ENCODE measurements around the gene ZFP36L1.

Gene ZFP36L1

DNA sequence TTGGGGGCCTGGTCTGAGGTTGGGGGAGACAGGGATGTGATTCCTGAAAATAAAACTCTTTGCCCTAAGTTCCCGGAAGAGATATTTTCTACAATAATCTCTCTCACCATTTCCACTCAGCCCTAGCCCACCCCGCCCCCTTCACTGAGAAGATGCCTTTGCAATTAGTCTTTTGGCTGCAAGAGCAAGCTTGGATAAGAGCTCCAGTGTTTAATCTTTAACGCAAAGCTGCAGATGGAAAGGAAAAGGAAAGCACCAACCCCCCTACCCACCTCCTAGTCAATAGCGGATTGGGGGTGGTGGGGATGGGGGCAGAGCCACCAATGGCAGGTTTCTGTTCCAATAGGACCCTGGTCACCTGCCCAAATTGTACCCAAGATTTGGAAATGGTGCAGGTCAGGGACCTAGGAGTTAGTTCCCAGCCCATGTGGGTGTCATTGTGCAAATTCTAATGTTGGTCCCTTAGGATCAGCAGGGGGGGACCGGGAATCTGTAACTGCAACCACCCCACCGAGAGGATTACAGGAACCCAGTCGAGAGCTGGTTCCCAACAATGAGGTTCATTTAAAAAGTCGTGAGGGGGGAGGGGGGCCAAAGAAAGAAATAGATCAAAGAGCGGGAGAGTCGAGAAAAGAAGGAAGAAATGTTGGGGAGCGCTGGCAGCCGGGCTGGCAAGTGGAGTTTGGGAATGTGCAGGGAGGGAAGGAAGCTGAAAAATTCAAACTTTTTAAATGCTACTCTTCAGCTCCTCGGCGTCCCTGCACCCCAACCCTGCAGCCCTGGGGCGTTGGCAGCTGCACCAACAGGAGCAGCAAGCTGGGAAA, 1.6 kb downstream of the ZFP36L1 start:
- peak overlapping the region; percentile 82 for H3K4me3 ChIP-seq (ENCODE audit: severe bottlenecking)
- H3K4me1 ChIP-seq (ENCODE audit: insufficient read depth, poor library complexity, severe bottlenecking), result peaks cover 13% of the 10 kb centered on the region
- no peak for ATAC-seq (ENCODE audit: low read depth)
- H3K27me3 ChIP-seq (ENCODE audit: insufficient read depth, poor library complexity, severe bottlenecking), result no peaks in the 10 kb centered on the region
- H3K36me3 ChIP-seq (ENCODE audit: low read depth), result peaks cover 59% of the 10 kb centered on the region
- TF ChIP-seq, protein P1, sequence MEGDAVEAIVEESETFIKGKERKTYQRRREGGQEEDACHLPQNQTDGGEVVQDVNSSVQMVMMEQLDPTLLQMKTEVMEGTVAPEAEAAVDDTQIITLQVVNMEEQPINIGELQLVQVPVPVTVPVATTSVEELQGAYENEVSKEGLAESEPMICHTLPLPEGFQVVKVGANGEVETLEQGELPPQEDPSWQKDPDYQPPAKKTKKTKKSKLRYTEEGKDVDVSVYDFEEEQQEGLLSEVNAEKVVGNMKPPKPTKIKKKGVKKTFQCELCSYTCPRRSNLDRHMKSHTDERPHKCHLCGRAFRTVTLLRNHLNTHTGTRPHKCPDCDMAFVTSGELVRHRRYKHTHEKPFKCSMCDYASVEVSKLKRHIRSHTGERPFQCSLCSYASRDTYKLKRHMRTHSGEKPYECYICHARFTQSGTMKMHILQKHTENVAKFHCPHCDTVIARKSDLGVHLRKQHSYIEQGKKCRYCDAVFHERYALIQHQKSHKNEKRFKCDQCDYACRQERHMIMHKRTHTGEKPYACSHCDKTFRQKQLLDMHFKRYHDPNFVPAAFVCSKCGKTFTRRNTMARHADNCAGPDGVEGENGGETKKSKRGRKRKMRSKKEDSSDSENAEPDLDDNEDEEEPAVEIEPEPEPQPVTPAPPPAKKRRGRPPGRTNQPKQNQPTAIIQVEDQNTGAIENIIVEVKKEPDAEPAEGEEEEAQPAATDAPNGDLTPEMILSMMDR (IDR thresholded peaks at IDR 0.05; ENCODE audit: poor library complexity, severe bottlenecking), result no peak
- no peaks in the 10 kb centered on the region for H3K9me3 ChIP-seq (ENCODE audit: severe bottlenecking)
- DNase-seq (ENCODE audit: low spot score), result peak; percentile 51
- peak overlapping the region; percentile 99 for H3K27ac ChIP-seq (ENCODE audit: poor library complexity, severe bottlenecking)

DNA sequence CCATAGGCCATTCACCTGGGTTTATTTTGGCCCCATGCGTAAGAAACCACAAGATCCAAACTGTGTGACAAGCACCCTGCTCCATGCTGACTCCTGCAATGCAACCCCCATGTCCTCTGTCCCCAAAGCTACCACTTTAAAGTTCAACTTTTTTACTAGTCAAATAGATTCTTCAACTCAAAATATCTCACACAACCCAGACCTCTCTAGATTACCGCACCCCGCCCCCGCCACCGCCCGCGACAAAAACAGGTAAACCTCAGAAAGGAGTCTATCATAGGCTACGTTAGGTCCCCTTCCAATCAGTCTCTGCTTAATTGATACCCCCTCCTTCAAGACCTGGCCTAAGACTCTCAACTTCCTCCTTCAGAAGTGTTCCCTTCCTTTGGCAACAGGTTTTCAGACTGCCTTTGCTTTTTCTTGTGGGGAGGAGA, 2.2 kb downstream of the ZFP36L1 start:
- DNase-seq (ENCODE audit: low spot score), result peak; percentile 20
- peaks cover 16% of the 10 kb centered on the region for H3K4me1 ChIP-seq (ENCODE audit: insufficient read depth, poor library complexity, severe bottlenecking)
- peak overlapping the region; percentile 99 for H3K27ac ChIP-seq (ENCODE audit: poor library complexity, severe bottlenecking)
- no peaks in the 10 kb centered on the region for H3K9me3 ChIP-seq (ENCODE audit: severe bottlenecking)
- ATAC-seq (ENCODE audit: low read depth), result no peak
- H3K36me3 ChIP-seq (ENCODE audit: low read depth), result peaks cover 59% of the 10 kb centered on the region
- no peaks in the 10 kb centered on the region for H3K27me3 ChIP-seq (ENCODE audit: insufficient read depth, poor library complexity, severe bottlenecking)
- H3K4me3 ChIP-seq (ENCODE audit: severe bottlenecking), result peak overlapping the region; percentile 82
- TF ChIP-seq, protein P1 (IDR thresholded peaks at IDR 0.05; ENCODE audit: poor library complexity, severe bottlenecking), result no peak

DNA sequence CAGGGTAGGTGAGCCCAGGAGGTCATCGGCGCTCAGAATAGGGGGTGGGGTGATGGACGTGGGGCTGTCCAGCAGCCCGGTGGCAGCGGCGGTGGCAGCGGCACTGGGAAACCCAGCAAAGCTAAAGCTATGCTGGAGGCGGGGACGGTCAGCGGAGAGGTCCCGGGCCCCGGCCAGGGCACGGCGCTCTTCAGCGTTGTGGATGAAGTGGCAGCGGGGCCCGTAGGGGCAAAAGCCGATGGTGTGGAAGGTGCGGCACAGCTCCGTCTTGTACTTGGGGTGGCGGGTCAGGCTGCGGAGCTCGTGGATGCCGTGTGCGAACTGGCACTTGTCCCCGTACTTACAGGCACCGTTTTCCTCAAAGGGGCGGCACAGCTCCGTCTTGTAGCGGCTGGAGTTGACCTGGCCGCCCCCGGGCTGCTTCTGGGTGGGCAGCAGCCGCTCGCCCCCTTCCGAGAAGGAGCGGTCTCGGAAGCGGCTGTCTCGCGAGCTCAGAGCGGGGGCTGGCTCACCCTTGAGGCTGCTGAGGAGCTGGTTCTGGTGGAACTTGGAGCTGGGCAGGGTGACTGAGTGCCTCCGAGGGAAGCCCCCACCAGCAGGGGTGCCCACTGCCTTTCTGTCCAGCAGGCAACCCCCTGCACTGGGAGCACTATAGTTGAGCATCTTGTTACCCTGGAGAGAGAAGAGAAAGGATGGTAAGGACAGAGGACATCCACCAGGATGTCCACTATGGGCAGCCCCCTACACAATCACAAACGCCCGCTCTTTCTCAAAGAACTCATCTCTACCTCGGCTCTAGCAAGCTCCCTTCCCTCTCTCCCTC, 2.8 kb downstream of the ZFP36L1 start:
- H3K4me1 ChIP-seq (ENCODE audit: insufficient read depth, poor library complexity, severe bottlenecking), result peaks cover 22% of the 10 kb centered on the region
- TF ChIP-seq, protein P1 (IDR thresholded peaks at IDR 0.05; ENCODE audit: poor library complexity, severe bottlenecking), result no peak
- no peak for ATAC-seq (ENCODE audit: low read depth)
- DNase-seq (ENCODE audit: low spot score), result peak; percentile 70
- peak overlapping the region; percentile 82 for H3K4me3 ChIP-seq (ENCODE audit: severe bottlenecking)
- H3K9me3 ChIP-seq (ENCODE audit: severe bottlenecking), result no peaks in the 10 kb centered on the region
- H3K27me3 ChIP-seq (ENCODE audit: insufficient read depth, poor library complexity, severe bottlenecking), result no peaks in the 10 kb centered on the region
- peaks cover 59% of the 10 kb centered on the region for H3K36me3 ChIP-seq (ENCODE audit: low read depth)
- peak overlapping the region; percentile 99 for H3K27ac ChIP-seq (ENCODE audit: poor library complexity, severe bottlenecking)

DNA sequence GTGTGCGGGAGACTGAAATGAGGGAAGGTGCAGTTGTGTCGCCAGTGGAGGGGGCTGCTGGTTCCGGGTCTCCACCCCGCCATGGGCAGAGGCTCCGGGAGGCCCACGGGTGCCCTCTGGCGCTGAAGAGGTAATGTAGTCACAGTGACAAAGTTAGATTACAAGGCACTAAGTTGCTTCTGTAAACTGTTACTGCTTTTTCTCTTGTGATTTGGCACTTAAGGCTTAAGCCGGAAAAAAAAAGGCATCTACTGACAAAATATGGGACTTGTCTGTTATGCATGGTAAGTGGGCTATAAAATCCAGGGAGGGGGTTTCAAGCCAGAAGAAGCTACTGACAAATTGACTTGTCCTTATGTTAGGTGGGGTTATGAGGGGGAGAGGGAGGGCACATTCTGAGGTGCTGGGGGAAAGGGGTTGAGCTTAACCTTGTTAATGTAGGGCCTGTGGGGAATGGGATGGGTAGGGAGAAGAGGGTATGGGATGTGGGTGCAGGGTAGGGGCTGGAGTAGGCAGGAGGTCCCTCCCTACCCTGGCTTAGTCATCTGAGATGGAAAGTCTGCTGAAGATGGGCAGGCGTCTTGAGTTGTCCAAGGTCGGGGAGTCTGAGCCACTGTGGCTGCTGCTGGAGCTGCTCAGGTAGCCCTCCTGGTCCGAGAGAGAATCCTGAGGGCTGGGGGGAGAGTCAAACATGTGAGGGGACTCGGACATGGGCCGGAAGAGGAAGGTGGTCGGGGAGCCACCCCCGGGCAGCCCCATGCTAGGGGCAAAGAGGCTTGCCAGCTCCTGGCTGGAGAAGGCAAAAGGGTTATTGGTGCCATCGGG, 3.7 kb downstream of the ZFP36L1 start:
- peak overlapping the region; percentile 99 for H3K27ac ChIP-seq (ENCODE audit: poor library complexity, severe bottlenecking)
- peak overlapping the region; percentile 82 for H3K4me3 ChIP-seq (ENCODE audit: severe bottlenecking)
- TF ChIP-seq, protein P1 (IDR thresholded peaks at IDR 0.05; ENCODE audit: poor library complexity, severe bottlenecking), result peak; percentile 60
- H3K9me3 ChIP-seq (ENCODE audit: severe bottlenecking), result no peaks in the 10 kb centered on the region
- DNase-seq (ENCODE audit: low spot score), result peak; percentile 81
- peaks cover 59% of the 10 kb centered on the region for H3K36me3 ChIP-seq (ENCODE audit: low read depth)
- H3K27me3 ChIP-seq (ENCODE audit: insufficient read depth, poor library complexity, severe bottlenecking), result no peaks in the 10 kb centered on the region
- ATAC-seq (ENCODE audit: low read depth), result no peak
- peaks cover 26% of the 10 kb centered on the region for H3K4me1 ChIP-seq (ENCODE audit: insufficient read depth, poor library complexity, severe bottlenecking)

Measured in RWPE2 (cell line).